SHP77 (cell line): ENCODE results near the gene HTR3A.
A peak's percentile ranks its signal among the peaks of the same experiment; 100 is the strongest.

Source experiments
- DNase-seq, 2 experiments: peaks; one replicate each; lab custom pipeline; 2025; lab: John Stamatoyannopoulos, UW

The HTR3A gene

DNA sequence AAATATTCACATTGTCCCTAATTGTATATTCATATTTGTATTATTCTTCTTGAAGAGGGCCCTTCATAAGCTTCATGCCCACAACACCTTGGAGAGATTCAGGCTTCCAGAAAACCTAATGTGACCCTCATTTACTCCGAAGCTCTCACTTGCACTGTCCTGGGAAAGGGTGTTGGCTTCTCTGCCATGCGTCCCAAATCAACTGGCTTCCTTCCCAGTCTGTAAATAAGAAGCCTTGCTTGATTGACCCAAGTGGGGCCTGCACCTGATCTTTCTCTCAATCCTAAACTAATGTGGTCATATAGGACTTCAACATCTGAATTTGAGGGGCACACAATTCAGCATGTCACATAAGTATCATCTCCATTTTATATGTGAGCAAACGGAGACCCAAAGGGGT is 44.1 kb downstream of the HTR3A start:
- no peak for DNase-seq

DNA sequence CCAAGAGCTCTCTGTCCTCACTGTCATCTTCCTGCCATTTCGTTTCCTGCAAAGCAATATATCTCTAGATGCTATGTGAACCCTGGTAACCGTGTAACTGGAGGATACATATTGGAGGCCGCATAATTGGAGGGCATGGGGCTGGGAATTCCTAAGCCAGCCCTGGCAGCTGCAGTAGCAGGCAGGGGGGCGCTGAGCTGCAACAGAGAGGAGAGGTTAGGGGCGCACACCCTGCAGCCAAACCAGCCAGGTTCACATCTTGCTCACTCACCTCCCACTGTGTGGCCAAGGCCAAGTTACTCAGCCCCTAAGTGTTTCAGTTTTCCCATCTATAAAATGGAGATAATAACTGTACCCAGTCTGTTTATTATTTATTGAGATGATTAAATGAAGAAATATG is 44.7 kb downstream of the HTR3A start:
- no peak for DNase-seq

DNA sequence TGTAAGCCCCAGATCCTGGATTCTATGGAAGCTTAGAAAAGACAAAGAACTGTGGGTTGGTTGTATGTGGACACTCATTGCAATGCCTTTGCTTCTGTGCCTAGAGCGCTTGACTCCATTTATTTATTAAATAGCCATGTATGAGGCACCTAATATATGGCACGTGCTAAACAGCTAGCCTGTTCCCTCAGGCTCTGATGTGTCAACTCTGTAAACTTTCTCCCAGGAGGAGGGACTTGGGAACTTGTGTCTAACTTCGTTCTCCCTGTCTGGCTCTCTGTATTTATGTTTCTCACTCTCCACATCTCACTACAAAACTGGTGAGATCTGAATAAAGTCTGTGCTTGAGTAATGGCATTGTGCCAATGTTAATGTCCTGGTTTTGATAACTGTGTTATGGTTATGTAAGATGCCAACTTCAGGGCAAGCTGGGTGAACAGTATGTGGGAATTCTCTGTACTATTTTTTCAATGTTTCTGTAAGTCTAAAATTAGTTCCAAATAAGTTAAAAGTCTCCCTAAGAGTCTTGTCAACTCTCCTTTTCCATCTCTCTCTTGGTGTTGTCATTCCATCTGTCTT is 50.5 kb downstream of the HTR3A start:
- no peak for DNase-seq

DNA sequence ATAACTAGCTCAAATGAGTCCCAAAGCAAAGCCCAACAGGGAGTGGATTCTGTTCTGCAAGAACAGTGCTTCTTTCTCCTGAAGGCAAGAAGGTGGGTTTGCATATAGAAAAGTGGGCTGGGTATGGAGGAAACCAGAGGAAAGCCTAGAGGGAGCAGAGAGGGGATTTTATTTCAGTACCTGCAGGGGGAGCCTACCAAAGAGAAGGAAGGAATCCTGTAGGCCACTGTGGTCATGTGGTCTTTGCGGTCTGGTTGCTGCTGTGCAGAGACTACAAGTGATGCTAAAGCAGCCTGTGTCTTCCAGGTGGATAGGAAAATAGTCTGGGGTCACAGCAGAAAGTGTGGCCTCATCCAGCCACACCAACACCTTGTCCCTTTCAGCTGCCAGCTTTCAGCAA is 51.4 kb downstream of the HTR3A start:
- peak; percentile 1 to 14 for DNase-seq

DNA sequence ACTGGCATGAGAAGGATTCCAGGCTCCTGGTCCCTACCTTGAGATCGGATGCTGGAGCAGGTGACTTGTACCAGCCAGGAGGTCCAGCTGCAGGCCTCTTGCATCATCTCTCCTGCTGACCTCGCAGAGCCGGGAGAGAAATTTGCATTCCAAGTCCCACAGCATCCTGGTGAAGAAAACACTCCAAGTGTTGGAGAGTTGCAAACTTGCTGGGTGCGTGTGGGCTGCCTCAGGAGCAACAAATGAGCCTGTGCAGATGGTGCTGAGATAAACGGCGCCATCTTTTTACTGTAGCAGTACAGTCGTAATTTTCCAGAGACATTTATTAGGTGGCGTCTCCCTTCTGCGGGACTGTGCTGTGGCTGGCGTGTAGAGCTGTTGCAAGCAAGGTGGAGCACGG is 52.5 kb downstream of the HTR3A start:
- DNase-seq = no peak

DNA sequence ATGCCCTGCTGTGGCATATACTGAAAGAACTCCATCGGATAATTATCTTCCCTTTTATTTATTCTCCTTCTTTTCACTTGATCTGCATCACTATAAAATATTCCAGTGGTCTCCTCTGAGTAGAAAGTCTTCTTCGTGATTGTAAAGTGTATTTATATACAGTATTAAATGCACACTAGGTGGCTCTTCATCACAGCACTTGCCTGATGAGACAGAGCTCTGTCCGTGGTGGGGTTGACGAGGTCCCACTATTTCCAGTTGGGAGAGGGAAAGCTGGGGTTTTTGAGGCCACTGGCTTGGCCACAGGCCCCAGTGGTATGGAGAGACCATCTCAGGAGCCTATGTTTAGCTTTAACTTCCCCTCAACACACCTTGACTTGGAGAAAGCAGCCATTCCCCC is 53.0 kb downstream of the HTR3A start:
- DNase-seq = no peak

DNA sequence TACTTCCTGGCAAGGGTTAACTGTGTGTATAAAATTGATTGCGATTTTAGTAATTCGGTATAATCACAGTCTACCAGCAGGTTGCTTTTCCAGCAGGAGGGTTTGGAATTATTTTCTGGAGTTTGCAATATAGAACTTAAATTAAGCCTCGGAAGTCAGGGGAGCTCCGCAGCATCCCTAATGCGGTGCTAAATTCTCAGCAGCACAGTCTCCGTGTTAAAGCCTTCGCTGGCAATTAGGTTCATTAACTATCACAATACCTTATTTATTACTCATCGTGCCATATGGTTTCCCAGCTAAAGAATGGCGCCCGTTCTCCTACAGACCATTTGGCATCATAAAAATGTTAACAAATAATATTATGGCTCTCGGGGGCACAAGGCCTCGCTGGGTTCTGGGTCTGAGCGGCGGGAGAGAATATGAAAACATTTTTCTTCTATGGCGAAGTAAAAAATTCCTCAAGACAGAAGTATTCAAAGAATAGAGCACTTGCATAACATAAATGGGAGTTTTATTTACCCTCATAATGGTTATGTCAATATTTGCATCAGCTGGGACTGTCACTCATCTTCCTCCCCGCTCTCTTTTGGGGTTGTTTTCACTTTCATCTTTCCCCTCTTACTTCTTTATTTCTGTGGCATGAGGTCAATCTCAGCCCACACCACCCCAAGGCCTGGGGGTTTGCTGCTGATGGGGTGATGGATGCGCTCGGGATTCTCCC is 56.5 kb downstream of the HTR3A start:
- DNase-seq = no peak

DNA sequence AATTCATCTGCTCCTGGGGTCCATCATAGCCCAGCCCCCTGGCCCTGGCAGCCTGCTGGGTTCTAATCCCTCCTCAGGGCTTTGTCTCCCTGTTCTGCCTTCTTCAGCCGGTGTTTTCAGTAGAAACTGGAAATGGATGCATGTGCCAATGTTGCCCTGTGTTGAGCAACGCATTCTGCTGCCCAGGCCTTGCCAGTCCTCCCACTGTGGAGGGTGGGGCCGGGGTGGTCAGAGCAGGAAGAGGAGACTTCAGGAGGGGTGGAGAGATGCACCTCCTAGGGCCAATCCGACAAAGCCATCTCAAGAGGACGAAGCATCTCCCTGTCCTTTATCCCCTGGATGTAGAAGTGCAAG is 57.0 kb downstream of the HTR3A start:
- DNase-seq = no peak

DNA sequence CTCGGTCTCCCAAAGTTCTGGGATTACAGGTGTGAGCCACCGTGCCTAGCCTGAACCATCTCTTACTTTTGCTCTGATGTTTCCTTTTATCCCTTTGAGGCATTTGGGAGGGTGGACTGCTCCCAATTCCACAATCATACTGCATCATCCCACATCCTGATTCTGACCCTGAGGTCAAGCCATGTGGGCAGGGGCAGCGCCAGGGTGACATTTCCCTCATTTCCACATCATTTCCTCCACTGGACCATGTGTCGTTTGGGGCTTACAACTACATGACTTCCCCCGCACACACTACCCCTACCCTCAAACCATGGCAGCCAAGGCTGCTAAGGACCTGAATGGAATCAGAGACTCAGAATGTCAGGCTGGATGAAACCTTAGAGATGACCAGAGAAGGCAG is 58.2 kb downstream of the HTR3A start:
- no peak for DNase-seq

DNA sequence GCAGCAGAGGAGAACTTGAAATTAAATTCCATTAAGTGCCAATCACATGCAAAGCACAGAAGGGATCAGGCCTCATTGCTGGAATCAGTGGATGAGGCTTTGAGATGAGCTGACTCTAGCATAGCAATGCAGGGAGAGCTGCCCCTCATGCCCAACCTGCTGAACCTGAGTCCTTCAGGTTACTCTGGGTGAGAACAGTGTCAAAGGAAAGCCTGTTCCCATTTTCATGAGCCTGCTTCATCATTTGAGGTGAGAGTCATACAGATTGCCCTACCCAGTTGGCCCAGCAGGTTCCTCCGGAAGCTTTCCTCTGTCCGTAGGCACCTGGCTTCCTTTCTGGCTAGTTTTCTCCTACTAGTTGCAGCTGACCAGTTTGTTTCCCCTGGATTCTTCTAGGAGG is 58.7 kb downstream of the HTR3A start:
- no peak for DNase-seq

DNA sequence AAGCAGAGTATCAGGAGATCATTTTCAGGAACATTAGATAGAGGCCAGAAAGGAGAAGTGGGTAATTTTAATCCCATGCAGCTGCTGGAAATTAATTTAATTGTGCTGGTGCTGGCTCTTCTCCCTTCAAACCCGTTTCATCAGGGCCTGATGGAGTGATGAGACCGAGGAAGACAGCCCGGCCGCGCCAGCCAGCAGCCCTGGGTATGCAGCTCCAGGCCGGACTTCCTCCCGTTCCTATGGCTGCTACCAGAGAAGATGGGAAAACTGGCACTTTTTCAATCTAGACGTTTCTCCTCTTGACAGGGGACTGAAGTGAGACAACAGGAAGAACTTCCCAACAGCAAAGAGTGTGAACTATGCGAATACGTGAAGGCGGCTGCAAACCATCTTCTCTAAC is 60.0 kb downstream of the HTR3A start:
- no peak for DNase-seq

DNA sequence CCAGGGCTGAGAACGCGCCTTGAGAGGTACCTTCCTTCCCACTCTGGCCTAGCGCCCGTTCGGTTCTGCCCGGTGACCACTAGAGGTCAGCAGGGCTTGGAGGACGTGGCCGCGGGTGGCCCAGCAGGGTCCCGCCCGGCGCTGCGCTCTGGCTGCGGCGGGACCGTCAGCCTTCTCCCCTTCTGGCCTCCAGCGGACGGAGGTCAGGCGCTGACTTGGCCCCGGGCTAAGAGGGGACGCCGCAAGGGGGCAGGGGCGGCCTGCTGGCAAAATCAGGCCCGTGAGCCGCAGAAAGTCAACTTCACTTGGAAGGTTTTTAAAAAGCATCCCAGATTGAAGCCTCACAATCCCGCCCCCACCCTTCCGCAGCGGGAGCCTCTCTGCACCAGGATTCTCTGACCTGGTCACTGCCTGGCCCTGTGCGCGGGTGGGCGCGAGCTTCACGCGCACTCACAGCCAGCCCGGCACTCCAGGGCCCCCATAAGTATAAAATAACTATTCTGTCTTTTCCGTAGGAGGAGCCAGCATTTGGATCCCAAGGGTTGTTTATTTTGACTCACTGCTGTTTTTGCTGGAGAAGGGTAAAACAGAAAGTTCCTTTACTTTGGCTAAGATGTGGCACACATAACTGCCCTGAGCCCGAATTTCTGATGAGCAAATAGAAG is 61.4 kb downstream of the HTR3A start:
- peak; percentile 38 to 57 for DNase-seq

DNA sequence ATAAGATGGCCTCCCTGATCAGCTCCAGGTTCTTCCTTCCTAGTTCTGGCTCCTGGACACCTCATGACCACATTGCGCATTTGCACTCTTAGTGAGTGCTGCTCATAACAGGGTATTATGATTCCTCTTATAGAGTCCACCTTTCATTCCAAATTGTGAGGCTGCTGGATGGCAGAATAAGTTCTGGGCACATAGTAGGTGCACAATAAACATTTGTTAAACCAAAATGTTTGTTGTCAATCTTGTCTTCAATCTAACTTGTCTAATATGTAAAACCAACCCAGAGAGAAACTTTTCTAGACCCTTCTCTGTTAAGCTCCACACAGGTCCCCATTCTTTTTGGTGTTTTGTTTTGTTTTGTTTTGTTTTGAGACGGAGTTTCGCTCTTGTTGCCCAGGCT is 62.0 kb downstream of the HTR3A start:
- DNase-seq = no peak

DNA sequence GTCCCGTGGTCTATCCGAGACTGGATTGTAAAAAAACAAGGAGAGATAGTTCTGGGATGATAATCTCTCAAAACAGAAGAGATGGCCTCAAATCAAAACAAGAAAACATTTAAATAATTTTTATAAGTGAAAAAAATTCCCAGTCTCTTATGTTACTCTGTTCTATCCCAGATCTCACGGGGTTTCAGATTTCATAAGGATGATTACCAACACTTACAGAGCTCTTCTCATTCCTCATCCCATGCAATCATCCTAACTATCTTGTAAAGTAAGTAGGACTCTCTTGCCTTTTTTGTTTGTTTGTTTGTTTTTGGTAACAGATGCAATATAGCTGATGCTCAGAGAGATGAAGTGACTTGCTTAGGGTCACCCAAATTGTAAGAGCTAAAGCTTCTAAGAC is 64.6 kb downstream of the HTR3A start:
- DNase-seq = no peak
